ENCODE measurements around the gene ELL. TPM values are rescaled to one million over a fixed set of nuclear protein-coding genes. Genes with fewer than 3 reads are reported as not detected.

ELL gene
- polyA plus RNA-seq, 1 experiment: 2.7 TPM

- TF ChIP-seq CTCF (IDR thresholded peaks at IDR 0.05; ENCODE audit: low read depth, low read length): no peak
- POLR2A ChIA-PET: interaction anchor here (1.6 kb wide), 1 partner anchor 10 kb away, joined by 6 read pairs; the partner anchor contains the start of gene SSBP4
- CTCF ChIA-PET: no interaction called here
- Histone ChIP-seq H3K9me3 (ENCODE audit: control insufficient read depth, insufficient read depth, low read length) (no peaks in the 10 kb centered on the region), H3K27me3 (ENCODE audit: control insufficient read depth, insufficient read depth, low read length) (no peaks in the 10 kb centered on the region), H3K4me3 (ENCODE audit: low read depth, low read length) (no peak overlapping the region), H3K27ac (ENCODE audit: low read depth, low read length) (peak overlapping the region; percentile 21)
- no peak for DNase-seq (ENCODE audit: low read depth, low spot score)
These were observed 92.8 kb downstream of the ELL start for GRCh38 chr19:18428787-18429674.

- ChIA-PET CTCF (interaction anchor here (1.1 kb wide), 1 partner anchor 149 kb away, joined by 4 read pairs; no protein-coding TSS in a partner anchor), POLR2A (interaction anchor here (1.6 kb wide), 1 partner anchor 9 kb away, joined by 6 read pairs; the partner anchor contains the start of gene SSBP4)
- no peaks in the 10 kb centered on the region for H3K27me3 ChIP-seq (ENCODE audit: control insufficient read depth, insufficient read depth, low read length)
- H3K27ac ChIP-seq (ENCODE audit: low read depth, low read length): no peak overlapping the region
- H3K4me3 ChIP-seq (ENCODE audit: low read depth, low read length): no peak overlapping the region
- no peaks in the 10 kb centered on the region for H3K9me3 ChIP-seq (ENCODE audit: control insufficient read depth, insufficient read depth, low read length)
- no peak for TF ChIP-seq CTCF (IDR thresholded peaks at IDR 0.05; ENCODE audit: low read depth, low read length)
- no peak for DNase-seq (ENCODE audit: low read depth, low spot score)
These were observed 93.6 kb downstream of the ELL start for GRCh38 chr19:18428173-18428786.

- Histone ChIP-seq H3K9me3 (ENCODE audit: control insufficient read depth, insufficient read depth, low read length) (no peaks in the 10 kb centered on the region), H3K27me3 (ENCODE audit: control insufficient read depth, insufficient read depth, low read length) (no peaks in the 10 kb centered on the region), H3K27ac (ENCODE audit: low read depth, low read length) (no peak overlapping the region), H3K4me3 (ENCODE audit: low read depth, low read length) (no peak overlapping the region)
- no peak for TF ChIP-seq CTCF (IDR thresholded peaks at IDR 0.05; ENCODE audit: low read depth, low read length)
- DNase-seq (ENCODE audit: low read depth, low spot score): no peak
- CTCF ChIA-PET: interaction anchor here (1.1 kb wide), 1 partner anchor 148 kb away, joined by 4 read pairs; no protein-coding TSS in a partner anchor
- POLR2A ChIA-PET: interaction anchor here (1.6 kb wide), 1 partner anchor 9 kb away, joined by 6 read pairs; the partner anchor contains the start of gene SSBP4
These were observed 94.1 kb downstream of the ELL start for GRCh38 chr19:18427743-18428113.

GRCh38 chr19:18427080-18427742, 94.7 kb downstream of the ELL start:
- no peak for DNase-seq (ENCODE audit: low read depth, low spot score)
- no peak for TF ChIP-seq CTCF (IDR thresholded peaks at IDR 0.05; ENCODE audit: low read depth, low read length)

More at GRCh38 chr19:18427080-18427742, 94.7 kb downstream of the ELL start:
- CTCF ChIA-PET: interaction anchor here (1.1 kb wide), 1 partner anchor 148 kb away, joined by 4 read pairs; no protein-coding TSS in a partner anchor
- H3K27me3 ChIP-seq (ENCODE audit: control insufficient read depth, insufficient read depth, low read length): no peaks in the 10 kb centered on the region
- no peak overlapping the region for H3K27ac ChIP-seq (ENCODE audit: low read depth, low read length)
- no peaks in the 10 kb centered on the region for H3K9me3 ChIP-seq (ENCODE audit: control insufficient read depth, insufficient read depth, low read length)
- no peak overlapping the region for H3K4me3 ChIP-seq (ENCODE audit: low read depth, low read length)
- POLR2A ChIA-PET: no interaction called here
